Stimulated activated CD4-positive, alpha-beta T cell treated with anti-CD3 and anti-CD28 coated beads, Interleukin-1b, Interleukin-23, amount 100 ng/mL, for 1 hour (primary cell): ENCODE data around the gene PRR14.

Experiments used
- DNase-seq, 2 donors: peaks; one replicate each; pipeline ENCODE4 v3.0.0-alpha.2; 2020; ENCODE audit warnings: low read depth in 2 of 2

PRR14 gene

GRCh38 chr16:30659507-30660423 is 9.0 kb downstream of the PRR14 start:
- DNase-seq = peak in 1 of 2 donors; percentile 32

GRCh38 chr16:30660424-30661261 is 9.9 kb downstream of the PRR14 start:
- DNase-seq = peak; percentile 49 to 54

- no peak for DNase-seq
These were observed 11.7 kb downstream of the PRR14 start for GRCh38 chr16:30662449-30662848.

GRCh38 chr16:30663038-30663437 is 12.3 kb downstream of the PRR14 start:
- no peak for DNase-seq

- no peak for DNase-seq
These were observed 13.1 kb downstream of the PRR14 start for GRCh38 chr16:30663820-30664219.

GRCh38 chr16:30664616-30665109 is 13.9 kb downstream of the PRR14 start:
- DNase-seq = no peak

- no peak for DNase-seq
These were observed 14.5 kb downstream of the PRR14 start for GRCh38 chr16:30665155-30665829.

- DNase-seq = no peak
These were observed 15.1 kb downstream of the PRR14 start for GRCh38 chr16:30665830-30666190.

- DNase-seq = no peak
These were observed 15.9 kb downstream of the PRR14 start for GRCh38 chr16:30666681-30667080.

- DNase-seq = no peak
These were observed 16.7 kb downstream of the PRR14 start for GRCh38 chr16:30667361-30667905.

GRCh38 chr16:30668393-30668792 is 17.6 kb downstream of the PRR14 start:
- no peak for DNase-seq

GRCh38 chr16:30669026-30669902 is 18.5 kb downstream of the PRR14 start:
- DNase-seq = no peak

- DNase-seq = no peak
These were observed 19.4 kb downstream of the PRR14 start for GRCh38 chr16:30669903-30670824.

- DNase-seq = no peak
These were observed 24.4 kb downstream of the PRR14 start for GRCh38 chr16:30675143-30675542.

GRCh38 chr16:30677931-30678585 is 27.3 kb downstream of the PRR14 start:
- no peak for DNase-seq

- DNase-seq = no peak
These were observed 27.8 kb downstream of the PRR14 start for GRCh38 chr16:30678586-30678970.

GRCh38 chr16:30680326-30680725 is 29.6 kb downstream of the PRR14 start:
- DNase-seq = no peak

- no peak for DNase-seq
These were observed 37.9 kb downstream of the PRR14 start for GRCh38 chr16:30688701-30689100.

- no peak for DNase-seq
These were observed 41.1 kb downstream of the PRR14 start for GRCh38 chr16:30691907-30692306.
